ENCODE results near the gene DRGX.

DNA sequence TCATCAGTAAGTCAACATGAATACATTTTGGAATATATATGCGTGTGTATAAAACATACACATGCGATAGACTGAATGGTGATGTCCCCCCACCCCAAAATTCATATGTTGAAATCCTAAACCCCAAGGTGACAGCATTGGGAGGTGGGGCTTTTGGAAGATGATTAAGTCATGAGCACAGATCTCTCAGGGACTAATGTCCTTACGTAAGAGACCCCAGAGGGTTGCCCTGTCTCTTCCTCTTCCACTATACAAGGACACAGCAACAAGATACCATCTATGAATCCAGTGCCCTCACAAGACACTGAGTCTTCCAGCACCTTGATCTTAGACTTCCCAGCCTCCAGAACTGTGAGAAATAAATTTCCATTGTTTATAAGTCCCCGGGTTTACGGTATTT is 22.5 kb downstream of the DRGX start:
- TF ChIP-seq, protein P1, sequence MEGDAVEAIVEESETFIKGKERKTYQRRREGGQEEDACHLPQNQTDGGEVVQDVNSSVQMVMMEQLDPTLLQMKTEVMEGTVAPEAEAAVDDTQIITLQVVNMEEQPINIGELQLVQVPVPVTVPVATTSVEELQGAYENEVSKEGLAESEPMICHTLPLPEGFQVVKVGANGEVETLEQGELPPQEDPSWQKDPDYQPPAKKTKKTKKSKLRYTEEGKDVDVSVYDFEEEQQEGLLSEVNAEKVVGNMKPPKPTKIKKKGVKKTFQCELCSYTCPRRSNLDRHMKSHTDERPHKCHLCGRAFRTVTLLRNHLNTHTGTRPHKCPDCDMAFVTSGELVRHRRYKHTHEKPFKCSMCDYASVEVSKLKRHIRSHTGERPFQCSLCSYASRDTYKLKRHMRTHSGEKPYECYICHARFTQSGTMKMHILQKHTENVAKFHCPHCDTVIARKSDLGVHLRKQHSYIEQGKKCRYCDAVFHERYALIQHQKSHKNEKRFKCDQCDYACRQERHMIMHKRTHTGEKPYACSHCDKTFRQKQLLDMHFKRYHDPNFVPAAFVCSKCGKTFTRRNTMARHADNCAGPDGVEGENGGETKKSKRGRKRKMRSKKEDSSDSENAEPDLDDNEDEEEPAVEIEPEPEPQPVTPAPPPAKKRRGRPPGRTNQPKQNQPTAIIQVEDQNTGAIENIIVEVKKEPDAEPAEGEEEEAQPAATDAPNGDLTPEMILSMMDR (IDR thresholded peaks at IDR 0.05; ENCODE audit: extremely low read depth in 1 of 2, insufficient read depth in 1 of 2, low read depth in 1 of 2, low read length in 2 of 2): no peak
- no peak for TF ChIP-seq POLR2A (IDR thresholded peaks at IDR 0.05; ENCODE audit: low read depth, low read length)
- no peak for TF ChIP-seq POLR2AphosphoS5 (IDR thresholded peaks at IDR 0.05; ENCODE audit: insufficient read depth, low read depth, low read length)
- TF ChIP-seq EZH2 (IDR thresholded peaks at IDR 0.05; ENCODE audit: borderline replicate concordance, low read depth, low read length, severe bottlenecking): no peak
- TF ChIP-seq, protein P2, sequence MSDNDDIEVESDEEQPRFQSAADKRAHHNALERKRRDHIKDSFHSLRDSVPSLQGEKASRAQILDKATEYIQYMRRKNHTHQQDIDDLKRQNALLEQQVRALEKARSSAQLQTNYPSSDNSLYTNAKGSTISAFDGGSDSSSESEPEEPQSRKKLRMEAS (IDR thresholded peaks at IDR 0.05; ENCODE audit: insufficient read depth, insufficient read length): no peak

All from endothelial cell of umbilical vein (primary cell).